Anterior cingulate cortex (tissue), 58 donors: ENCODE measurements around the gene GPR62.

ENCODE experiments used
- DNase-seq, 58 donors: peaks; one replicate each; lab custom pipeline; 2025; lab: John Stamatoyannopoulos, UW

The GPR62 gene

GRCh38 chr3:51937611-51938450 lies 17.4 kb upstream of the GPR62 start:
- DNase-seq: no peak

- DNase-seq: no peak
Measured at GRCh38 chr3:51938780-51939425, 16.3 kb upstream of the GPR62 start.

- DNase-seq: no peak
Measured at GRCh38 chr3:51940648-51941462, 14.3 kb upstream of the GPR62 start.

GRCh38 chr3:51941463-51941797 lies 13.8 kb upstream of the GPR62 start:
- no peak for DNase-seq

- peak; percentile 92 to 100 (median 100) for DNase-seq
Measured at GRCh38 chr3:51941798-51942602, 13.2 kb upstream of the GPR62 start, which contains the start of the genes PARP3 and RRP9. PARP3 (plus strand) TSS chr3:51942363; CDS start chr3:51943356, 993 bp downstream. RRP9 (minus strand) TSS chr3:51941904; CDS start chr3:51941867, 37 bp downstream.

DNA sequence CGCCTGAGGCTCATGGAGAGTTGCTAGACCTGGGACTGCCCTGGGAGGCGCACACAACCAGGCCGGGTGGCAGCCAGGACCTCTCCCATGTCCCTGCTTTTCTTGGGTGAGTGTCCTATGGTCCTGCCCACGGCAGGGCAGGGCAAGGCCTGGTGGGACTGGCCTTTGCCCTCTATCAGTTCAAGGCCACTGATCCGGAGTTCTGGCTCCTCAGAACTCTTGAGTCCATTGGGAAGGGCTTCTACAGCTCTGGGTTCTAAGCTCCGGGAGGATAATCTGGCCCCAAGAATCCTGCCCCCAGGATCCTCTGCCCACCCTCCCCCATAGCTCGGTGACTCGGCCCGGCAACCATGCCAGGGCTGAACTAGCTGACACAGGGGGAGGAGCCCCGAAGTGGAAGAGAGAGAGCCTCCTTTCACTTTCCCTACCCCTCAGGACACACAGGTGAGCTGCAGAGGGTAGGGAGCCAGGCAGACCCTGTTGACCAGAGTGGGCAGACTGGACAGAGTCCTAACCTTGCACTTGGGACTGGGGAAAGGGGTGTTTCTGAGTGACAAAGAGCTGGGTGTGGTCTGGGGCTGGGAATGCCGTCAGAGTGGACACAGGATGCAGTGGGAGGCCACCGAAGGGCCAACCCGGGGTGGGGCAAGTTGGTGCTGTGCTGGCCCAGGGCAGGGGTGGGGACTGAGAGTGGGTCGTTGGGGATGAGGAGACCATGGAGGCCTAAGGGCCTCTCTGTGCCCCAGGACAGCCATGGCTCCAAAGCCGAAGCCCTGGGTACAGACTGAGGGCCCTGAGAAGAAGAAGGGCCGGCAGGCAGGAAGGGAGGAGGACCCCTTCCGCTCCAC lies 12.4 kb upstream of the GPR62 start:
- DNase-seq: peak in 1 of 58 donors; percentile 42

- DNase-seq: no peak
Measured at GRCh38 chr3:51943451-51944391, 11.5 kb upstream of the GPR62 start.

- no peak for DNase-seq
Measured at GRCh38 chr3:51944451-51945021, 10.6 kb upstream of the GPR62 start.

- no peak for DNase-seq
Measured at GRCh38 chr3:51945031-51945840, 9.9 kb upstream of the GPR62 start.

GRCh38 chr3:51945926-51946705 lies 9.1 kb upstream of the GPR62 start:
- DNase-seq: no peak

GRCh38 chr3:51946796-51947195 lies 8.4 kb upstream of the GPR62 start:
- DNase-seq: no peak

DNA sequence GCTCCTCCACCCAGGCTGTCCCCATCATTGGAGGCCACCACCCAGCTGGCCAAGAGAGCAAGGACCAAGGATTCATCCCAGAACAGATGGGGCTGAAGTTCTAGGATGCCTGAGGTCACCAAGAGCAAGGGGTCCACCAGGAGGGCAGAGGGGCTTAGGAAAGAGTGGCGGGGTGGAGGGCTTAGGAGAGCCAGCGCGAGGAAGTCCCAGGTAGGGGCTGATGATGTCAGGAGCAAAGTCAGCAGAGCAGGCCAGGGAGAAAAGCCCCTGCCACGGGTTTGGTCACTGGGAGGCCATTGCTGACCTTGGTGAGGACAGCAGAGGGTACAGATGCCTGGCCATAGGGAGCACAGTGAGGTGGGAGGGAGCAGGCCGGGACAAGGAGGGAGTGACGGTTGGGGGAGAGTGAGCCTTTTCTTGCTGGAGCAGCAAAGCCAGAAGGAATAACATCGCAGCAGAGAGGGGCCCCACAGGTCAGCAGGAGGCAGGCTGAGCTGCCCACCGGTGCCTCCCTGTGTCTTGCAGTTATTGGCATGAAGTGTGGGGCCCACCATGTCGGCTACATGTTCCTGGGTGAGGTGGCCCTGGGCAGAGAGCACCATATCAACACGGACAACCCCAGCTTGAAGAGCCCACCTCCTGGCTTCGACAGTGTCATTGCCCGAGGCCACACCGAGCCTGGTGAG lies 7.8 kb upstream of the GPR62 start:
- DNase-seq: no peak

- no peak for DNase-seq
Measured at GRCh38 chr3:51948016-51948580, 7.1 kb upstream of the GPR62 start.

- DNase-seq: no peak
Measured at GRCh38 chr3:51949121-51949520, 6.1 kb upstream of the GPR62 start.

DNA sequence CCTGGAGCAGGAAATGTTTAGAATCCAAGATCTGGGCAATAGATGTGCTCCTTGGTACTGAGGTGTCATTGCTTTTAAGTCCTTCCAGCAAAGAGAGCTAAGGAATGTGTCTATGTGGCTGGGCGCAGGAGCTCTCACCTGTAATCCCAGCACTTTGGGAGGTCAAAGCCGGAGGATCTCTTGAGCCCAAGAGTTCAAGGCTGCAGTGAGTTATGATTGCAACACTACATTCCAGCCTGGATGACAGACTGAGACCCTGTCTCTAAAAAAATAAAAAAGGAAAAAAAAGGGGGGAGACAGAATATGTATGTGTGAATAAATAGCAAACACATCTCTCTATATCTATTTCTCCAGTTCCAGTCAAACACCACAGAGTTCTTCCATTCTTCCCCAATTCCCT lies 4.3 kb upstream of the GPR62 start:
- DNase-seq: no peak
